GM12872 (cell line): ENCODE data around the gene RAB26.

Experiments used
- CTCF ChIP-seq: IDR thresholded peaks from 3 replicates; pipeline ENCODE4 v1.5.1; 2011; ENCODE audit warnings: low read depth, mild to moderate bottlenecking, low read length, moderate library complexity; ENCODE audit not compliant: insufficient read depth

The RAB26 gene

GRCh38 chr16:2156849-2157224 lies 8.4 kb downstream of the RAB26 start:
- no peak for TF ChIP-seq CTCF

GRCh38 chr16:2157480-2158261 lies 9.2 kb downstream of the RAB26 start:
- no peak for TF ChIP-seq CTCF

- TF ChIP-seq CTCF, result no peak
These were observed 9.8 kb downstream of the RAB26 start for GRCh38 chr16:2158262-2158638.

- no peak for TF ChIP-seq CTCF
These were observed 10.9 kb downstream of the RAB26 start for GRCh38 chr16:2159175-2159838.

- TF ChIP-seq CTCF, result no peak
These were observed 12.6 kb downstream of the RAB26 start for GRCh38 chr16:2160915-2161551.

GRCh38 chr16:2161911-2162310 lies 13.5 kb downstream of the RAB26 start:
- no peak for TF ChIP-seq CTCF

- no peak for TF ChIP-seq CTCF
These were observed 14.3 kb downstream of the RAB26 start for GRCh38 chr16:2162676-2163118.
